ENCODE data around the gene NOB1.

GRCh38 chr16:69706975-69707340 is 47.8 kb downstream of the NOB1 start:
- TF ChIP-seq CTCF (IDR thresholded peaks at IDR 0.05; ENCODE audit: low read depth, low read length, missing input control) (no peak), FOXA1 (IDR thresholded peaks at IDR 0.05) (no peak), RXRA (IDR thresholded peaks at IDR 0.05) (no peak), GABPA (IDR thresholded peaks at IDR 0.05 in 1 of 2, conservative IDR thresholded peaks at IDR 0.05 in 1 of 2) (no peak), MAX (IDR thresholded peaks at IDR 0.05) (no peak), YY1 (IDR thresholded peaks at IDR 0.05) (no peak), EGR1 (IDR thresholded peaks at IDR 0.05; ENCODE audit: low read depth in 2 of 2) (no peak)

Data from liver (tissue), 3 donors.